Measurements from ENCODE around the gene GPS2. TPM values are rescaled to one million over a fixed set of nuclear protein-coding genes. Genes with fewer than 3 reads are reported as not detected.
A peak's percentile ranks its signal among the peaks of the same experiment; 100 is the strongest.

The GPS2 gene
- total RNA-seq, 1 experiment from 2014 or later: 119 TPM

DNA sequence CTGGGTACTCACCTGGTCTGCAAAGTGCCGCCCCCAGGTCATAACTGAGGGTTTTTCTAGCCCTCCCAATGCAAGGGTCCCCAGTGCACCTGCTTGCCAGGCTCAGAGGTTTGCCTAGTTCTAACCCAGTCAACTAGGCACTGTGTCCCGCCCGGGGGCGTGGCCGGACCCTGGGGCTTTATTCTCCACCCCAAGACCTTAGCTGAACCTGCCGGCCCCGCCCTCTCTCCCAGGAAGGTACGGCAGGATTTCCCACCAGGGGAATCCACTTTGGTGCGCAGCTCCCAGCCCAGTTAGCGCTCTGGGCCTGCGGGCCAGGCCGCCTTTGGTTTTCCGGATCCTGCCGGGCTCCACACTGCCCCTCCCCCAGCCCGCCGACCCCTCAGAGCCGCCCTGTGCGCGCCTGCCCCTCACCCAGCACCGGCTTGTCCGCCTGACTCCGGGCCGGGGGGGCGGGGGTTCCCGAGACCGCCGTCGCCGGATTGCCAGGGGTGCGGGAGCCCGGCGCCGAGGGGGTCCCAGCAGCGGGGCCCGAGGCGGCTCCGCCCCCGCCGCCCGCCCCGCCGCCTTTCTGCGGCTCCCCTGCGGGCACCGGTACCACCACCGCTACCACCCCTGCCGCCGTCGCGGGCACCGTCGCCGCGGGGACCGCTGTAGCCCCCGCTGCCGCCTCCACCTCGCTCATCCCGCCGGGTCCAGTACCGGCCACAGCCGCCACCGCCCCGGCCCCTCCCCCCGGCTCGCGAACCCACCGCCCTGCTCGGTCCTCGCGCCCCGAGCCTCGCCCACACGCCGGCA lies 21.1 kb downstream of the GPS2 start:
- DNase-seq (ENCODE audit: low read depth): no peak

DNA sequence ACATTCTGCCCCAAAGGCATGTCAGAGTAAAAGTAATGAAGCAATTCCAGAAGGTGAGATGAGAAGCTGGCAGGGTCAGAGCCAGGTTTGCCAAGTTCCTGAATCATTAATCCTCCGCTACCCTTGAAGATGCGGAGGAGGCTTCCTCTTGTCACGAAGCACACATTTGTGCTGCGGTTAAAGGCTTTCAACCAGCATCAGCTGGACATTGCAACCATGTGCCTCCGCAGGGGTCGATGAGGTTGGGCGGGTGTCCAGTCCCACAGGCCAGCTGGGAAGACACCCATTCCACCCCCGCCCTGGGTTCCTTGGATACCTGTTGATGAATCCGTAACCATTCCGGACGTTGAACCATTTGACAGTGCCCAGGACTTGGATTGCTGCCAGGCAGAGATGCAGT lies 22.0 kb downstream of the GPS2 start:
- no peak for DNase-seq (ENCODE audit: low read depth)

DNA sequence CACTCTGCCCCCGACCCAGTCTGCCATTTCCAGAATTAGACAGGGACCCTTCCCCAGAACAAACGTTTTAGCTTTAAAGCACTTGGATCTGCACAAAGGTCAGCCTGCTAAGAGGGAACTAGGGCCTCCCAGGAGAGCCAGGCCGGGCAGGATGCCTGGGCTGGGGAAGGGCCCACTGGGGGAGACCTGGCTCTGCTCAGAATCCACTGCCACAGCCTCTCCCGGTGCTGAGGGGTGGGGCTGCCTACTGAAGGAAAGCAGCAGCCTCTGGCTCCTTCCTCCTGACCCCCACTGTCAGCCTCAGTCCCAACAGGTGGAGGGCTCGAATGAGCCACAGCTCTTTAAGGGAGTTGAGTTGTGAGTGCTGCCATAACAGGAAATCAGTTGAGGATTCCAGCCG lies 22.4 kb downstream of the GPS2 start:
- no peak for DNase-seq (ENCODE audit: low read depth)

DNA sequence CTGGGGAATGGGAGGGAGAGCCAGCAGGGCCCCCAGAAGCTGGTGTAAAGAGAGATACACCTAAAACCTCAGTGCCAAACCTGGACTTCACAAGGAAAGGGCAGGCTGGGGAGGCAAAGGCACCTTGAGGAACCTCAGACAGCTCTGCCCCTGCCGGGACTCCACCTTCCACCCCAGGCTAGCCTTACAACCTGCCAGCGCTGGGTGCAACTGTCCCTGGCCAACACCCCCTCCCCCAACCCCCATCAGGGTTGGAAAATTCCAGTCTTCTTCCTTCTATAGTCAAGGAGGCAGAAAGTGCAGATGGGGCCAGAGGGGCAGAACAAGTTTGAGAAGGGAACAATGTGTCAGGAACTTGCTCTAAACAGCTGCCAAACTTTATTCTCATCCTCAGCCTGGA lies 23.0 kb downstream of the GPS2 start:
- no peak for DNase-seq (ENCODE audit: low read depth)

DNA sequence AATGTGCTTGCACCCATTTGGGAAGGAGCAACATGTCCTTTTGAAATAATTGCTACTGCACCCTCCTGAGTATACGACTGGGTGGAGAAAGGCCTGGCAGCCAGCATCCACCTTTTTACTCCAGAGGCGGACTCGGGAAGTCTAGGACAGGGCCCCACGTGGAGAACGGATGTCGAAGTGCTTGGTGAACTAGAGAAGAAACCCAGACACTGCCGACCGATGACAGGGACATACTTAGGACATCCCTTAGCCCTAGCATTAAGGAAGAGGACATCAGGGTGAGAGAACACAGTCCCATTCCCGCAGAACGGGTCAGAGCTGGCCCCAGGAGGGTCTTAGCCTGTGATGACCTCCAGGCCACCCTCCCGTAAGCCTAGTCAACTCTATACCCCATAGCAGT lies 24.5 kb downstream of the GPS2 start:
- DNase-seq (ENCODE audit: low read depth): no peak

DNA sequence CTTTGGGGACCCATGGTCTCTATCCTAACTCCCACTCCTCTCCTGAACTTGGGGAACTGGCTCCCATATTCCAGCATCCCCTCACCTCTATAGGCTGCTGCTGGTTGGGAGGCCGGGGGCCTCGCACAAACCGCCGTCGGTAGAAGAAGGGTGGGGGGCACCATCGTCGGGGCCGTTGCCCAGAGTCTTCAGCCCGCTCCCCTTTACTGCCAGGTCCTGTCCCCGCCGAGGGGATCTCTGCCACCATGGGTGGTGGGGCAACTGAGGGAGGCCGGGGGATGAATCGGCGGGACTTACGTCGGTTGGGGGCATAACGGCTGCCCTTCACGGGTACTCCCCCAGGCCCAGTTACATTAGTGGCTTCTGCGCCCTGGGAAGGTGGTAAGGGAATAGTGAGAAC lies 25.0 kb downstream of the GPS2 start:
- no peak for DNase-seq (ENCODE audit: low read depth)

DNA sequence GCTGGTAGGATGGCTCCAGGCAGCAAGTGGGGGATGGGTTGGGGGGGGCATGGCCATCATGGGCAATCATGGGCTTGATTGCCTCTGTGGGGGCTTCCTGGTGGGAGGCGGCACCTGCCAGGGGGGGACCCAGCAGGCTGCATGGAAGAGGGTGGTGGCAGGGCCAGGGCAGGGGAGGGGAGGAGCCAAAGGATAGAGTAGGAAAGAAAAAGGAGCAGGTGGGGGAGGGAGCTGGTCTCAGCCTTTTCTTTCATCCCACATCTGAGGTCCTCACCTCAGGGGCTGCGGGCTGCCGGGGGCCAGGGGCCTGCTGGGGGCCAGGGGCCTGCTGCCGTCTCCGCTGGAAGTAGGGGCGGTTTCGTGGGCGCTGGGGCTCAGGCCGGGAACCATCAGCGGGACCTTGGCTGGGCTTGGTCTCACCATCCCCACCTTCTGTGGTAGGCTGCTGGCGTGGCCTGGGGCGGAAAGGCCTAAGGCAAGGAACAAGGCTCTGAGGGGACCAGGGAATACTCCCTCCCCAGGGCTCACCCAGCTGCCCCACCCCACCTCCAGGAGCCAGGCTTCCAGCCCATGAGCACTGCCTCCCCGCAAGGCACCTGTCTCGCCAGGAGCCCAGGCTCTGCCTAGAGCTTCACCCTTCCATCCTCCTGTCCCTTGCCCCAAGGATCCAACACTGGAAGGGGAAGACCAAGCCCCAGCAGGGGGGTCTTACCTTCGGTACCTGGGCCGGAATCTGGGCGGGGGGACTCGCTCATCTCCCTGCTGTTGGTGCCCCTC lies 25.7 kb downstream of the GPS2 start:
- DNase-seq (ENCODE audit: low read depth): no peak

DNA sequence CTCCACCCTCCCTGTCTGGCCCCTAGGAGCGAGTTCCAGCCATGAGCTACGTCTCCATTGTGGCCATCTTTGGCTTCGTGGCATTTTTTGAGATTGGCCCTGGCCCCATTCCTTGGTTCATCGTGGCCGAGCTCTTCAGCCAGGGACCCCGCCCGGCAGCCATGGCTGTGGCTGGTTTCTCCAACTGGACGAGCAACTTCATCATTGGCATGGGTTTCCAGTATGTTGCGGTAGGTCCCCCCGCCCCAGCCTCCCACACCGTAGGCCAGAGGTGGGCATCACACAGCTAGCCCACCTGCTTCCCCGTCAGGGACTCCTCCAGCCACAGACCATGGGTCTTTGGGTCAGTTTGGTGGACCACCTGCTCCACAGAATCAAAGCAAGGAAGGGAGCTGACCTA lies 29.5 kb downstream of the GPS2 start:
- no peak for DNase-seq (ENCODE audit: low read depth)

DNA sequence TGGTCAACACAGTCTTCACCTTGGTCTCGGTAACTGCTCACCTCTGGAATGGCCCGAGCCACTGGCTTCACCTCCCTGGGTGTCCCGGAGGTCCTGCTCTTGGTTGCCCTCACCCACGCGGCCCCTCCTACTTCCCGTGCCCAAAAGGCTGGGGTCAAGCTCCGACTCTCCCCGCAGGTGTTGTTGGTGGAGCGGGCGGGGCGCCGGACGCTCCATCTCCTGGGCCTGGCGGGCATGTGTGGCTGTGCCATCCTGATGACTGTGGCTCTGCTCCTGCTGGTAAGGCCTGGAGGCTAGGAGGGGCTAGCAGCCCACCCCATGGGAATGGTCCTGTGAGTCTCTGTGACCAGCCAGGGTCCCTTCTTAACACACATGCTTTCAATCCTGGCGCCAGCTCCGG lies 30.2 kb downstream of the GPS2 start:
- DNase-seq (ENCODE audit: low read depth): no peak

DNA sequence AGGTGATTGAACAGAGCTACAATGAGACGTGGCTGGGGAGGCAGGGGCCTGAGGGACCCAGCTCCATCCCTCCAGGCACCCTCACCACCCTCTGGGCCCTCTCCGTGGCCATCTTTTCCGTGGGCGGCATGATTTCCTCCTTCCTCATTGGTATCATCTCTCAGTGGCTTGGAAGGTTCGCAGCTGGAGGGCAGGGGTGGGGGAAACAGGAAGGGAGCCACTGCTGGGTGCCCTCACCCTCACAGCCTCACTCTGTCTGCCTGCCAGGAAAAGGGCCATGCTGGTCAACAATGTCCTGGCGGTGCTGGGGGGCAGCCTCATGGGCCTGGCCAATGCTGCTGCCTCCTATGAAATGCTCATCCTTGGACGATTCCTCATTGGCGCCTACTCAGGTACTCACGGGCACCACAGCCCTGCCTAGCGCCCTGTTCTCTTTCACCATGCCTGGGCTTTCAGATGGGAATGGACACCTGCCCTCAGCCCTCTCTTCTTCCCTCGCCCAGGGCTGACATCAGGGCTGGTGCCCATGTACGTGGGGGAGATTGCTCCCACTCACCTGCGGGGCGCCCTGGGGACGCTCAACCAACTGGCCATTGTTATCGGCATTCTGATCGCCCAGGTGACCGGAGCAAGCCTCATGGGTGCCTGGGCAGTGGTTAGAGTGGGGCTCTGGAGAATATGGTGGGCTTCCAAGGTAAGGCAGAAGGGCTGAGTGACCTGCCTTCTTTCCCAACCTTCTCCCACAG lies 31.5 kb downstream of the GPS2 start:
- DNase-seq (ENCODE audit: low read depth): no peak

DNA sequence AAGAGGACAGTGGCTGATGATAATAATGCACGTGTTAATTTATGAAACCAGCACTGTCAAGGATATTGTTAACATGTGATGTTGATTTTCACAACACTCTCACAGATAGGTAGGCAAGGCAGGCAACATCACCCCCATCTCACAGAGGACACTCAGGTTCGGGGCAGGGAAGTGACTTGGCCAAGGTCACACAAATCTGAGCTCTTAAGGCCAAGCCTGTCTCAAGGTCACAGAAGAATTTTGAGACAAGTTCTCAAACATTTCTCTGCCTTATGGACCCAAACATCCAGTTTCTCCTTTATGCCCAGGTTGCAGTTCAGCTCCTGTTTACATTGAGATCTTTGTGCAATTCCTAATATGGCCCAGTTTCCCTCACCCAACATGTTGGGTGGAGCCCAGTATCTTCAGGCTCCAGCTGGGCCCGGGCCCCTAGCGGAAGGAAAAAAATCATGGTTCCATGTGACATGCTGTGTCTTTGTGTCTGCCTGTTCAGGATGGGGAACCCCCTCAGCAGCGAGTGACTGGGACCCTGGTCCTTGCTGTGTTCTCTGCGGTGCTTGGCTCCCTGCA lies 32.3 kb downstream of the GPS2 start:
- DNase-seq (ENCODE audit: low read depth): no peak

DNA sequence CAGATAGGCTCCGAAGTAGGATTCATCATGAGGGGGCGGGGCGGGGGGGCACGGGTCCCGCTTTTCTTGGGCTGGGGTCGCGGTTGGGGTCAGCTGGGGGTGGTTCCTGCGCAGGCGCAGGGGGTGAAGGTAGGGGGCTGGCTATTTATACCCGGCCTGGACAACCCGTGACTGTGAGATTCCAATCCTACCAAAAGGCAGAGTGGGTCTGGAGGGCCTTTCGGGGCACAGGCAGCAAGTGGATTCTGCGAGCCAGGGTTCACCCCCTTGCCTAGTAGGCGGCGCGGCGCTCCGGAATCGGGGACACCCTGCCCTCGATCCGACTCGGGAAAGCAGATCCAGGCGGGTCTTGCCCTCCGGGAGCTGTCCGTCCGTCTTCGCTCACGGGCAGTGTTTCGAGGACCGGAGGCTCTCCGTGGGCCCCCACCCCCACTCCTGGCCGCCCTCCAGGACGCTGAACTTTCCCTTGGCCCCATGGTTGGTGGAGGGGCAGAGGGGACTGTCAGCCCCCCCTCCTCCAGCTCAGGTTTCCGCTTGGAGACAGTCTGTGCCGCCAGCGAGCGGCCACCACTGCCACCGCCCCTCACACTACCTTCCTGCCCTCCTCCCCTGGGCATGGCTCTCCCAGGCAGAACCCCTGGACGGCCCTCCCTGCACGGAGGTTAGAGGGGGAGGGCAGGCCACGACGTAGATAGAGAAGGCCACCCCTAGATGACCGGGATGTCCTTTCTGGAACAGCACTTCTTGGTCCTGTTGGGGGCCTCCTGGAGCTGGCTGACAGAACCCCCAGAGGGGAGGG lies 33.0 kb downstream of the GPS2 start:
- DNase-seq (ENCODE audit: low read depth): no peak

DNA sequence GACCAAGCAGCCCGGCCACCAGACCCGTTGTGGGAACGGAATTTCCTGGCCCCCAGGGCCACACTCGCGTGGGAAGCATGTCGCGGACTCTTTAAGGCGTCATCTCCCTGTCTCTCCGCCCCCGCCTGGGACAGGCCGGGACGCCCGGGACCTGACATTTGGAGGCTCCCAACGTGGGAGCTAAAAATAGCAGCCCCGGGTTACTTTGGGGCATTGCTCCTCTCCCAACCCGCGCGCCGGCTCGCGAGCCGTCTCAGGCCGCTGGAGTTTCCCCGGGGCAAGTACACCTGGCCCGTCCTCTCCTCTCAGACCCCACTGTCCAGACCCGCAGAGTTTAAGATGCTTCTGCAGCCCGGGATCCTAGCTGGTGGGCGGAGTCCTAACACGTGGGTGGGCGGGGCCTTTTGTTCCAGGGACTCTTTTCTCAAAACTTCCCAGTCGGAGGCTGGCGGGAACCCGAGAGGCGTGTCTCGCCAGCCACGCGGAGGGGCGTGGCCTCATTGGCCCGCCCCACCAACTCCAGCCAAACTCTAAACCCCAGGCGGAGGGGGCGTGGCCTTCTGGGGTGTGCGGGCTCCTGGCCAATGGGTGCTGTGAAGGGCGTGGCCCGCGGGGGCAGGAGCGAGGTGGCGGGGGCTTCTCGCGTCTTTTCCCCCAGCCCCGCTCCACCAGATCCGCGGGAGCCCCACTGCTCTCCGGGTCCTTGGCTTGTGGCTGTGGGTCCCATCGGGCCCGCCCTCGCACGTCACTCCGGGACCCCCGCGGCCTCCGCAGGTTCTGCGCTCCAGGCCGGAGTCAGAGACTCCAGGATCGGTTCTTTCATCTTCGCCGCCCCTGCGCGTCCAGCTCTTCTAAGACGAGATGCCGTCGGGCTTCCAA lies 33.8 kb downstream of the GPS2 start, which contains the start of gene SLC2A4:
SLC2A4 (plus strand) TSS at position 645 of the 879 bp plus-strand sequence; CDS start at position 862, 217 bp downstream.
- peak; percentile 91 for DNase-seq (ENCODE audit: low read depth)

DNA sequence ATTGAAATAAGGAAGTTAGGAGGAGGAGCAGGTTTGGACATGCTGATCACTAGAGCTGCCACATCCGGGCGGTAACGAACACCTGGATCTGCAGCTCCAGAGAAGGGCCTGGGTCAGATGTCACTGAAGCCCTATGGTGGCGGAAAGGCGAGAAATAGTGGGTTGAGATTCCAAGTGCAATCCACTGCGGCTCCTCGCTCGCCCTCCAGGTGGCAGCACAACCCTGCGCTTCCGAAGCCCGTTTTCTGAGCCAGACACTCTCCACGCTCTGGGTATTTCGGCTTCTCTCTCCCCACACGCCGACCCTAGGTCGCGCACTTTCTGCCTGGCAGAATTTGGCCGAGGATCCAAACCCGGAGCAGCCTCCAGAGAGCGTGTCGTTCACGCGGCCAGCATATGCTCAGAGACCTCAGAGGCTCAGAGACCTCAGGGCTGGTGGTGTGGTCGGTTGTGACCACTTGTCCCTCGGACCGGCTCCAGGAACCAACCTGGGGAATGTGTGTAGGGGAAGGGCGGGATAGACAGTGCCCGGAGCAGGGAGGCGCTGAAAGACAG lies 34.6 kb downstream of the GPS2 start:
- peak; percentile 75 for DNase-seq (ENCODE audit: low read depth)

DNA sequence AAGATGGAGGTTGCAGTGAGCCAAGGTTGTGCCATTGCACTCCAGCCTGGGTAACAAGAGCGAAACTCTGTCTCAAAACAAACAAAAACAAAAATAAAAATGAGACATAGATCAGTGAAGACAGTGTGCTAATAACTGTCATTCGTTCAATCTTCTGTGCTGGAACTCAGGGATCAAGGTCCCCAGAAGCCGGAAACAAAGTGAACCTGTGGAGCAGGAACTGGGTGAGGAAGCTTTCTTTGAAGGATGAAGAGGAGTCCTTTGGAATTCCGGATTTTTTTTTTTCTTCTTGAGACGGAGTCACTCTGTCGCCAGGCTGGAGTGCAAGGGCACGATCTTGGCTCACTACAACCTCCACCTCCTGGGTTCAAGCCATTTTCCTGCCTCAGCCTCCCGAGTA lies 35.7 kb downstream of the GPS2 start:
- no peak for DNase-seq (ENCODE audit: low read depth)

DNA sequence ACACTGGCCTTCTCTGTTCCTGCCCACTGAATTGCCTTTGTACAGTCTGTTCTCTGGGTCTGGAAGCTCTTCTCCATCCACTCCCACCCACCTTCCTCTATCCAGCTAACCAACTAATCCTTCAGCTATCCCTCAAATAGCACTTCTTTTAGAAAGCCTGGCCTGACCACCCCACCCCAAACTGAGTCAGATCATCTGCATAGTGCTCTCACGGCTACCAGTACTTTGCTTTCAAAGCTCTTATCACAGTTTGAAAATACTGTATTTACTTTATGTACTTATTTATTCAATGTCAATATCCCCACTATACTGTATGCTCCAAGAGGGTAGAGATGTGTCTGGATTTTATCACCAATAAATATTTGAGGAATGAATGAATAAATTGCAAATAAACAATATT lies 48.4 kb downstream of the GPS2 start:
- peak; percentile 19 for DNase-seq (ENCODE audit: low read depth)

DNA sequence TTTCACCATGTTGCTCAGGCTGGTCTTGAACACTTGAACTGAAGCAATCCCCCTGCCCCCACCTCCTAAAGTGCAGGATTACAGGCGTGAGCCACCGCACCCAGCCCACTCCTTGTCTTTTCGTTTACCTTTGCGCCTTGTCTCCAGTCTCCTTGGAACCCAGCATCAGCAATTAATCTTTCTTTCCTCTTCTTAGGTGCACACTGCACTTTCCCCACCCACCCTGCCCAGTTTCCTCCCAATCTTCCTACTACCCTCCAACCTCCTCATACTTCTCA lies 51.4 kb downstream of the GPS2 start:
- DNase-seq (ENCODE audit: low read depth): no peak

DNA sequence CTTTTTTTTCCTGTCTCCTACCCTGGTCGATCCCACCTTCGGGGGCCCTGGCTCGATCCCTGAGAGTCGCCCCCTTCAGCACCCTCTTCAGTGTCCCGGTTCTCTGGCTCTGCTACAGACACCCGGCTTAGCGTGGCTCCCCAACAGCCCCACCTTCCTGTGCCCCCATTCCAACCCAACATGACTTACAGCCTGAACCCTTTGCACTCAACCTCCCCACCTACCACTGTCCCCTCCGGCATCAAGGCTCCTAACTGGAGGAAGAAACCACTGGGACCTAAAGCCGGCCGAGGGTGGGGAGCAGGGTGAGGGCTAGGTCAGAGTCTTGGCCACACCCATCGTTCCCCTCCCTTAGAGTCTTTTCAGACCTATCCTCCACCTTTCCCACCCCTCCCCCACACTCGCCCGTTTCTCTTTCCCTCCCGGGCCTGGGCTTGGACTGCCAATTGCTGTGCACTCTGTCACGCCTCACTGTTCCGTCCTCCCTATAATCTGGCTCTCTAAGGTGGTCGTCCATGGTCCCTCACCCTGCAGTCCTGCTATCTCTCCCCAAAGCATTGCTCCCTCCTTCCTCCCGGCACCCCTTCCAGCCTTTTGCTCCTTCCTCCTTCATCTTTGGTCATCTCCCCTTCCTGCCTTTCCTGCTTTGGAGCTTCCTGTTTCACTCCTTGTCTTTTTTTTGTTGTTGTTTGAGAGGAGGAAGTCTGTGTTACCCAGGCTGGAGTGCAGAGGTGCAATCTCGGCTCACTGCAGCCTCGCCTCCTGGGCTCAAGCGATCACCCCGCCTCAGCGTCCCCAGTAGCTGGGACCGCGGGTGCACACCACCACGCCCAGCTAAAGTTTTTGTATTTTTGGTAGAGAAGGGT lies 52.0 kb downstream of the GPS2 start:
- no peak for DNase-seq (ENCODE audit: low read depth)

Measured in LHCN-M2 (cell line).